ENCODE measurements around the gene IL2RA.
"Not testable (repeated sequence)": the region's sequence is repeated elsewhere in the genome, so short reads cannot be mapped to it uniquely, and the experiment has no call there.

IL2RA gene

DNA sequence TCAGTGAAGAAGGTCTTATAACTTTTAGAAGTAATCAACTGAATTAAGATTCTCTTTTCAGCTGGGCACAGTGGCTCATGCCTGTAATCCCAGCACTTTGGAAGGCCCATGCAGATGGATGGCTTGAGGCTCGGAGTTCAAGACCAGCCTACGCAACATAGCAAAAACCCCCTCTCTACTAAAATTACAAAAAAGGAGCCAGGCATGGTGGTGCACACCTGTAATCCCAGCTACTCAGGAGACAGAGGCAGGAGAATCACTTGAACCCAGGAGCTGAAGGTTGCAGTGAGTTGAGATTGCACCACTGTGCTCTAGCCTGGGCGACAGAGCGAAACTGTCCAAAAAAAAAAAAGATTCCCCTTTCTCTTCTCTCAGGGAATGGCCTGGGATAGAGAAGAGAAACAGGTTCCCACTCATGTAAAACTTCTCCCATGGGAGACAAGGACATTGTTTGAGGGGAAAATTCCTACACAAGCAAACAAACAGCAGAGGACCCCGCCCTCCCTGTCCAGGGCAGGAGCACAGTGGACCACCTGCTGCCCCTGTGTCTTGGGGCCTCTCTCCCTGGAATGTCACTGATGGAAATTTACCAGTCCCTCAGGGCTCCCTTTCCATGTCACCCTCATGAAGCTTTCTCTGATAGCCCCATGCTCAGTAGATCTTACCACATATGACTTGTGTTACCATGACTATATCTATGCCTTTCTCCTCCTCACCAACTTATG, 5.6 kb downstream of the IL2RA start:
- no peak for DNase-seq (ENCODE audit: low read depth)

DNA sequence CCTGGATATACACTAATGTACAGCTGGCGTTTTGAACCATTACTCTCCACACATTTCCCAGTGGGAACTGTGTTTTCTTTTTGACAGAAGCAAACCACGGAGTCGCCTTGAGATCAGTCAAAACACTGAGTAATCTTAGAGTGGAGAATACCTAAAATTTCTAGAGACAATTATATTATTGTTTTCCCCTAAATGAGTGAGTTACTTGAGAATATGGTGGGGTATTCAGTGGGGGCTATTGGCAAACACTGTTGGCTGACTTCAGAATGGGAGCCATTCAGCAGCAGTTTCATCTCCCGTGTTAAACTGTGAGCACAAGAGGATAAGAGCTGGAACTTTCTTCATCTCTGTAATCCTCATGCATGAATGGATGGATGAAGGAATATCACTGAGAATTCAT, 6.2 kb downstream of the IL2RA start:
- no peak for DNase-seq (ENCODE audit: low read depth)

DNA sequence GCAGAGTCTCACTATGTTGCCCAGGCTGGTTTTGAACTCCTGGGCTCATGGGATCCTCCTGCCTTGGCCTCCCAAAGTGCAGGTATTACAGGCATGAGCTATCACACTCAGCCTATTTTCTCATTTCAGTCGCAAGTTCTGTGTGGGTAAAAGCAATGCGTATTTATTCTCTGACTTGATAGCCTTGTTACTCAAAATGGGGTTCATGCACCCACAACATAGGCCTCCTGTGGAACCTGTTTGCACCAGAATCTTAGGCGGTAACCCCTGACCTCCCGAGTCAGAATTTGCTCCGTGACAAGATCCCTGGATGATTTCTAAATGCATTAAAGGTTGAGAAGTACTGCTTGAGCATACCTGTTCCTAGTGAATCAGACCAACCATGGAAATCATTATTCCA, 7.3 kb downstream of the IL2RA start:
- DNase-seq (ENCODE audit: low read depth) = no peak

DNA sequence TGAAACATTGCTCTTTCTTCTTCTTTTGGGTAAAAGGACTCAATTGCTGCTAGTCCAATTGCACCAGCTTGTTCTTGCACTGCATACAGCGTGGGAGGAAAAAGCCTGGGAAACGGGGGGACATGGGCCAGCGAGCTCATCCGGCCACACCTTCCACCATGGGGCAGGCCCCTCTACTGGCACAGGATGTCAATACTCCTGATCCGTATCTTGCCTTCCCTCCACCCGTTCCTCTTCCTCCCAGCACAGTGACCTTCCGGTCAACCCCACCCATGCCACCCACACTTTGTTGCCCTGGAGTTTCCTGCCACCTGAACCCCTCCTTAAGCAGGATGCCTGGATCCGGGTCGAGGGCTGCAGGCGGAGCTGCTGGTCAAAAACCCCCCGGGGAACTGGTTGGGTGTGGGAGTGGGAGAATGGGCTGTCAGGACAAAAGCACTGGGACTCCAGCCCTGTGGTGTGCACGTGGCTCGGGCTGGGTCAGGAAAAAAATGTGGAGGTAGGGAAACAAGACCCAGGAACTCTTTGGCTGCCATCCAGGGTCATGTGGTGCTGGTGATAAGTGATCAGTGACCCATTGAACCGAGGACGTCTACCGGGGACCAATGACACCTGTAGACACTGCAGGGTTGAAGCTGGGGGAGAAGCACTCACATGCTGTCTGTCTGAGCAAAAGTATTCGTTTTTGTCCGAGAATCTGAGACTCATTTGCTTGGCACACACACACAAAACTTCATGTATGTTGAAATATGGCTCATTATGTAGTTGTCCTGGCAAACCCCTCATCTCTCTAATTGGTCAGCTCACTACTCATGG, 8.1 kb downstream of the IL2RA start:
- no peak for DNase-seq (ENCODE audit: low read depth)

DNA sequence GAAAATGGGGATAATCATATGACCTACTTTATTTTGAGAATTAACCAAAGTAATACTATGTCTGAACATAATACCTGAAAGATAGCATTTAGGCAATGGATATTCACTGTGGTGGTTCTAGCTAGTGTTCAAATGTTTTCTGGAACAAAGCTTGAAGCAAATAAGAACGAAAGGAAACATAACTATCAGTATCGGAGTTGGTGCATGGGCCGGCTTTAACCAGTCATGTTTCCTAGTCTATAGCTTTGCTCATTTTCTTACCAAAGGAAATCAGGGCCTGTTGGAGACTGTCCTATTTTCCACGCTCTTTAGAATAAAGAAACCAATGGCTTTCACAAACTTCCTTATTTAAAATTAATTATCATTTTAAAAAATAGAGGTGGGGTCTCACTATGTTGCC, 8.9 kb downstream of the IL2RA start:
- DNase-seq (ENCODE audit: low read depth) = no peak

DNA sequence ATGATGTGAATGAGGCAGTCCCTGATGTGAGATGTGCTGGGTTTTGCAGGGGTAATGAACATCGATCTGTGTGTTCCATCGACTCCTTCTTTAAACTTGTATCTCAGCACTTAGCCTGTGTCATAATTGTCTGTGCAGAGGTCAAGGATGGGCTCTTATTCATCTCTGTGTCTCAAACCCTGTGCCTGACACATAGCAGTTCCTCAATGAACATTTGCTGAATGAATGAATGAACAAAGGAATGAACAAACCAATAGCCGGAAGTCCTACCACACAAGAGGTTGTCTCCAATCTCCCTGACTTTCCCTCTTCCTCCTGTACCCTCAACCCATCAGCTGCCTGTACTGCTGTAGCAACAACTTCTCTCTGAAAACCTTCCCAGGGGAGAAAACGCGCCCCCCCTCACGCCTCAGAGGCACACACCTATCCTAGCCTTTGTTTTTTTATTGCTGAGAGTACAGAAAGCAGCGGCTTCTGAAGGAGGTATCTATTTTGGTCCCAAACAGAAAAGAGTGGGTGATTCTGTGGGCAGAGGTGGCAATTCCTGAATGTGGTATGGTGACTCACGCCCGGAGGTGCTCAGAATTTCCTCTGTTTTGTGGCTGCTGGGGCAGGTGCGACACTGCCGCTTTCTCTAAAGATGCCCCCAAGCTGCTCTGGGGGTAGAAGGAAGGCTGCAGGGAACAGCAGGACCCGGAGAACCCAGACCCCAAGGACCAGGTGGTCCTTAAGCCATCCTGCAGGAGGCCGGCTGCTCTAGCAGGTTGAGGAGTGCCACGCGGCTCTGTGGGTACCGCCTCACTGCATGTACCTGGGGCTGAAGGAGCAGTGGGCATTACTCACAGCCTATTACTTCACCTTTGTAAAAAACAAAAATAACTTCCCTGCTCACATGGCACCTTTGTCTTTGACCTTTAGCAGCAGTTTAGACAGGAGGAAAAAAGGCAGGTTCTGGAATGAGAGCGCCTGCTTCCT, 9.6 kb downstream of the IL2RA start:
- DNase-seq (ENCODE audit: low read depth) = no peak

DNA sequence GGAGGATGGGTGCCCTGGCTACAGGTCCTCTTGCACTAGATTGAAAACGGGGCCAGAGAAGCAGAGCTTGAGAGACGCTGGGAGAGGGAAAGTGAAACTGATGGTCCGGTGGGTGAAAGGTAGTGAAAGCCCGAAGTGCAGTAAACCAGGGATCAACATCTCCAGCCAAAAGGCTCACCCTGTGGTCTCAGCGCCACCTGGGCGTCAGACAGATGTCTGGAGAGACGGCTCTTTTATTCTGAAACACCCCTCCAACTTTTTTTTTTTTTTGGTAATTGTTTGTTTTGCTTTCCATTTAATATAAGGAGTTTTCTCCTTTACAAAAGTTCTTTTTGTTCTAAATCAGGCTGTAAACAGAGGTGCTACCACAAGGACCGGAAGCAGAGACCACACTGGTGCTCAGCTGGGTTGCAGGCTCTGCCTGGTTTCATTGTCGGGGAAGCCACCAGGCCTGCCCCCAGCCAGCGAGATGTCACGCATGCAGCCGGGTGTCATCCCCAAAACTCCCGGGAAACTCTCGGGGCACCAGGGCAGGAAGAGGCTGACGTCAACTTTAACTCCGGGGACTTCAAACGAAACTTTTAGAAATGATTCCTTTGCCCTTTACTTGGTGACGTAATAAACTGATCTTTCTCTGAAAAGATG, 11.2 kb downstream of the IL2RA start:
- DNase-seq (ENCODE audit: low read depth) = no peak

DNA sequence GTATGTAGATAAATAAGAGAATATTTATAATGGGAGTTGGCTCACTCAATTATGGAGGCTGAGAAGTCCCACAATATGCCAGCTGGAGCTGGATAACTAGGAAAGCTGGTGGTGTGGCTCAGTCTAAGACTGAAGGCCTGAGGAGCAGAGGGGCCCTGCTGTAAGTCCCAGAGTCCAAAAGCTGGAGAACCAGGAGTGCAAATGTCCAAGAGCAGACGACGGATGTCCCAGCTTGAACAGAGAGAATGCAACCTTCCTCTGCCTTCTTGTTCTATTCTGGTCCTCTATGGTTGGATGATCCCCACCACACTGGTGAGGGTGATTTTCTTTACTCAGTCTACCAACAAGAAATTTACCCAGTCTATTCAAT, 13.2 kb downstream of the IL2RA start:
- no peak for DNase-seq (ENCODE audit: low read depth)

DNA sequence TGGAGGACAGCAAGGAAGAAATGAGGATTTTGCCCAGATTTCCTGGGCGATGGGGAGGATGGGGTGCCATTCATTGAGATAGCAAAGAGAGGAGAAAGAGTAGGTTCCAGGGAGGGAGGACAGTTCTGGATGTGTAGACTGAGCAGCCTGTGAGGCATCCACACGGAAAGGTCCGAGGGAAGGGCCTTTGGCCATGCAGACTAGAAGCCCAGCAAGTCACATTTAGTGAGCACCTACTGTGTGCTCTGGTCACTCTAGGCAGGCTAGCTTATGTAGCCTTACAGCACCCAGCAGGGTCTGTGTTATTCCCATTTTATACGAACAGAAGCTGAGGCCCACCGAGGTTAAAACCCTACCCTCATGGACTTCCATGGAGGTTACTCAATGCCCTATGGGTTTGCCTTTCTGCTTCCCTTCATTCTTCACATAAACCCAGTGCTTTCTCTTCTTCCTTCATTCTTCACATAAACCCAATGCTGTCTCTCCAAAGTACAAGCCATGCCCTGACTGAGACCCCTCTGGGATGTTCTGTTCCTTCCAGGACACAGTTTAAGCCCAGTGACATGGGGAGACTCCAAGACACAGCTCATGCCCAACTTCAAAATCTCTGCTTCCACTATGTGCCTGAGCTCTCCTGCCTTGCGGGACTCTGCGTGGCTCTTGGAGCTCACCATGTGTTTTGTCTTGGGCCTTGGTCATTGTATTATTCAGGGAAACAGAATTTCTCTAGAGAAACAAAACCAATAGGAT, 13.7 kb downstream of the IL2RA start:
- no peak for DNase-seq (ENCODE audit: low read depth)

DNA sequence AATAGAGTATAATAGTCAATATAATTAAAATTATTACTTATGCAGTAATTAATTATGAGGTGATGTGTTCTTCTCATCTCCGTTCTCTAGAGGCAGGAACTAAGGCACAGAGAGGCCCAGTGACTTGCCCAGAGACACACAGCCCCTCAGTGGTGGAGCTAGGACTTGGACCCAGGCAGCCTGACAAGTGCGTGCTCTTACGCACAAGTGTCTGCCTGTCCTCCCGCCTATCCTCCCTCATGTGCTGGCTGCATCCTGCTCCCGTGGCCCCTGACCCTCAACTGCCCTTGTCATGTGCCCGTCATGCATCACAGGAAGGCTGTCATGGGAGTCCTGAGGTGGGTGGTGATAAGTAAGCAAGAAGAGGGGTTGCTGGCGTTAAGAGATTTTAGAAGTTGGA, 14.3 kb downstream of the IL2RA start:
- no peak for DNase-seq (ENCODE audit: low read depth)

DNA sequence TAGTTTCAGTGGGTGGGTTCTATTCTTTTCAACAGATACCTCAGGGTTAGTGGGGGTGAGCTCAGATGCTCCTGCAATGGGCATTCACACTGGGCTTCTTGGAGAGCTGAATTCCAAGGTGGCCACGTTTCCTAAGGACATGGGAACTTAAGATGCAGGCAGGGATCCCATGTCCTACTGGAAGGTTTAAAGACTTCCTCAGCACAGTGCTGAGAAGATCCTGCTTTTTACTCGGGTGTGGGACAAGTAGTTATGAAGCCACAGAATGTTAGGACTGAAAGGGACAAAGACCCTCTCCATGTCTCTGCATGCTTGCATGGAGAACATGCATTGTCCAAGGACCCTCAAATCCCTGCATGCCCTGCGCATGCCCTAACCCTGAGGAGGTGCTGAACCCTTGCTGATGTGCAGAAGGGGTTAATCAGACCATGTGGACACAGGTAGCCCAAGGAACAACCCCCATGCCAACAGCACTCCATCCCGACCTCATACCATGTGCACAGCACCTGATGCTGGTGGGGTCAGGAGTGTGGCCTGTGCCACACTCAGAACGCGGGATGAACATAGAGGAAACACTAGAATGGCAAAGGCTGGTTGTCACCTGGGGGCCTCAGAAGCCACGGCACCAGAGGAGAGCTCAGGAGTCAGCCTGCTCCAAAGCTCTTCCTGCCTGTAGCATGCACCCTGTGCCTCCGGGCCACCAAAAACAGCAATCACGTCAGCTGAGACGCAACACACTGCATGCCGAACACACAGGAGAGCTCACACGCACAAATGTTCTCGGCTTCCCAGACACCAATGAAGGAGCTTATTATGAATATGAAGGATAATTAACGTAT, 15.2 kb downstream of the IL2RA start:
- DNase-seq (ENCODE audit: low read depth) = no peak

DNA sequence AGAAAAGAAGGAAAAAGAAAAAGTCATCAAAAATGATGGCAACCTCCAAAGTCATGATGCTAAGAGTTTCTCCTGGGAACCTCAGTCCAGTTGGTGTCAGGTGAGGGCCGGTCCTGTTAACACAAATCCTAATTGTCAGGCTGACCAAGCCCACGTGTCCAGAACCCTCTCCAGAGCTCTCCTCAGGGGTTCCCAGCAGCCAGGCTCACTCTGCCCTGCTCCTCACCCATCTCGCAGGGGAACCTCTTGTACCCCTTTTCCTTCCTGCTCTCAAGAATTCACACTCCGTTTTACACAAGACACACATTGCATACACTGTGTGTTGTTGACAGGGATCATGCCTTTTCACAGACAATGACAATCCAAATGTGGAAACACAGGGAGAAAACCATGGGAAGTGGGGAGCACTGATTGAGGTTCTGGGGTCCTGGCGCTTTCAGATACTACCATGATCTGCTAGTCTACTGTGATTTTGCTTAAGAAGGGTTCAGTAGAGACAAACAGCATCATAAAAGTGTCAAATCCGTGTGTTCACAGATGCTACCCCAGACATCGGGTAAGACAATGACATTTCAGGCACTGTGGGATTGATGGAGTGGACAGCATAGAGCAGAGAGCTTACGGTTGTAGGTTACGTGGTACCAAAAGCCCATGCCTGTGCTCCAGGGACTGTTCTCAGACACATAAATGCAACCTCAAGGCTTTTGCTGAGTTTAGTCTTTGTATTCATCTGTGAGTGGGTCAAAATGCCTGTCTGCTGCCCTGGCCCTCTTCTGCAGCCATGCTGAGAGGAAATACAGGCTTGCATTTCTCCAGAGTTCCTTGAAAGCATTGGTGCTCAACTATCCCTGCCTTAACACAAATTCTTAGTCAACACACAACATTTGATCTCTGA, 16.0 kb downstream of the IL2RA start:
- no peak for DNase-seq (ENCODE audit: low read depth)

DNA sequence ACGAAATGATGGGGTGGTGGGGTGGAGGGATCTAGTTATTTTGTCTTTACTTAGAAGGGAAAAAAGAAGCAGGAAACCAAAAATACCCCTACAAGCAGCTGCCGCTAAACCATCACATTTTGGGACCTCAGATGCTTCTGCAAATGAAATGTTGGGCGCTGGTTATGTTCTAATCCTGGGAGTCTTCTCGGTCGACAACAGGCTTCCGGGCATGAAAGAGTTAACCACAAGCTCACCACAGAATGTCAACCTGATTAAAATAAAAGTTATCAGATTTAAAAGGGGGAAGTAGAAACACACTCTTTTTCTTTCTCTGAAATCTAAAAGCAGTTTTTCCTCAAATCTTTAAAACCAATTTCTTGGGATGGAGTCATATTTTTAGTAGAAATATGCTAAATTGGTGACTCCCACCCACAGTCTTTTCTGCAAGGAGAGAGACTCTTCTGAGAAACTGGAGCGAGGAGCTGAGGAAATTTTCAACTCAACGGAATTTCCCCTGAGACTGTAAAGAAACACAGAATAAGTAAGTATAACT, 16.8 kb downstream of the IL2RA start:
- DNase-seq (ENCODE audit: low read depth) = no peak

DNA sequence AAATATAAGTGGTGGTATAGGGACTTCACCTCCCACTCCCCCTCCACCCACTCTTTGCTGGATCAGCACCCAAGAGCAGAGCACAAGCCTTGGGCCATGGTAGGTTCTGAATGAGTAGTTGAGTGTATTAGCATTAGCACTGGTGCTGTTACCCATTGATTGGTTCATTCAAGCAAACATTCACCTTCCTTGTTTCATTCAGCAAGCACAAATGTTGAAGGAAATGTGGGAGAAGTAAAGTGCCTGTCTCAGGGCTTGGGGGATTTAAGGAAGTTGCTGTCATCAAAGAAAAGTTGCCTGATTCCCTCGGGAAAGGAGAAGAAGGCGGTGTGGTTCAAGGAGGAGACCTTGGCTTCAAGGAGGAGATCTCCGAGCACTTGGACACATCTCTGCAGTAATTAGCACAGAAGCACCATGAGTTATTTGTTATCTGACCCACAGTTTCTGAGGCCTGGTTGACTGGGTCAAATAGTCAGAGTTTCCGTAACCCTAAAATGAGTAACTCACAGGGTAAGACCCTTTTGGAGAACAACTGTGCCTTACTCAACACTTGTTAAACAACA, 17.3 kb downstream of the IL2RA start:
- DNase-seq (ENCODE audit: low read depth) = no peak

DNA sequence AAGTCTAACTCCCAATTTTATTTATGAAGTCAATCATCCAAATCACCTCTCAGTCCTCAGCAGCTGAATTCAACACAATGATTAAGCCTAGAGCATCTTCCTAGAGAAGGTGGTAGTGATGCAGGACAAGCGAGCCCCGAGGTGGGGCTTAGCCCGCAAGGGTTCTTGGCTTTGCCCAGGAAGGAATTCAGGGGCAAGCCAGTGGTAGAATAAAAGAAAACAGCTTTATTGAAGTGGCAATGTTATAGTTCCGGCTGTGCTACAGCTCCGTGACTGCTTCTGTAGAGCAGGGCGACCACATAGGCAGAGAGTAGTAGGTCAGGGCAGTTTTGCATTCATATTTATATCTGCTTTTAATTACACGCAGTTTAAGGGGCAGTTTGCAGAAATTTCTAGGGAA, 18.1 kb downstream of the IL2RA start:
- DNase-seq (ENCODE audit: low read depth) = no peak

DNA sequence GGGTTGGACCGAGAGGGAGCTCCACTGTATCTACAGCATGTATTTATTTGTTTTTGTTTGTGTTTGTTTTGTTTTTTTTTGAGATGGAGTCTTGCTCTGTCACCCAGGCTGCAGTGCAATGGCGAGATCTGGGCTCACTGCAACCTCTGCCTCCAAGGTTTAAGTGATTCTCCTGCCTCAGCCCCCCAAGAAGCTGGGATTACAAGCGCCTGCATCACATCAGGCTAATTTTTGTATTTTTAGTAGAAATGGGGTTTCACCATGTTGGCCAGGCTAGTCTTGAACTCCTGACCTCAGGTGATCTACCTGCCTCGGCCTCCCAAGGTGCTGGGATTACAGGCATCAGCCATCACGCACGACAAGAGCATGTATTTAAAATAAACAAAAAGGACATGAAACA, 18.8 kb downstream of the IL2RA start:
- DNase-seq (ENCODE audit: low read depth) = not testable (repeated sequence)

DNA sequence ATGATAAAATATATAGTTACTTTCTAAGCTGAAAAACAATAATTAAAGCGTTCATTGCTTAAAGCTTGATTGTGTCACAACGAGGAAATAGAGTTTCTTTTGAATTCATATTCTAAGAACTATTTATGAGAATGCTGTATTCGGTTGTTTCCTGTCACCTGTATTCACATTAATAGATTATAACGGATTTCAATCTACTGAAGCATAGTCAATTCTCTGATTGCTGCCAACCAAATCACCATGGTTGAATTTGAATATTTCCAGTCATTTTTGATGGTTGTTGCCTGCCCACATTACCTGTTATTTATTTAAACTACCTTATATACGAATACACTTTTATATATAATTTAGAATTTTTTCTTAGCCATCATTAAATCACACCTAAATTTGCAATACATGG, 22.0 kb downstream of the IL2RA start:
- DNase-seq (ENCODE audit: low read depth) = no peak

DNA sequence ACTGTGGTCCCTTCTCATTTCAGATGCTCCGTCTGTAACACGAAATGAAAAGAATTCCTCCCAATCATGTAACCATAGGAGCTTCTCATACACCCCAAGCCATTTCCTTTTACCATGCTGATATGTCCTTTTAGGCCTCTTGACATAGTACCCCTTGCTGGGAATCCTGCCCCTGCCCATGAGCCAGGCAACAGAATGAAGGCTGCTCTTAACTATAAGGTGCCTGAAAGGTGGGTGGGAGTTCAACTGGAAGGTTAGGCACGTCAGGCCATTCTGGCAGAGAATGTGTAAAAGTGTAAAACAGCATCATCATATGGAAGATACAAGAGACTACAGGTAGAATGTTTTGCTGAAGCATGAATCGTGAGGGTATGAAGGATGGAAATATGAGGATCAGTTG, 22.5 kb downstream of the IL2RA start:
- no peak for DNase-seq (ENCODE audit: low read depth)

Measured in stromal cell of bone marrow (primary cell).